ENCODE data around the gene PRR30.
"Not testable (repeated sequence)": the region's sequence is repeated elsewhere in the genome, so short reads cannot be mapped to it uniquely, and the experiment has no call there.

The PRR30 gene
- total RNA-seq = 0 to 0.06 reads per million in 2 experiments

- no peak for DNase-seq (ENCODE audit: low read depth)
Measured at GRCh38 chr2:27139310-27139709, at the start of gene PRR30. Gene PRR30 (minus strand): TSS chr2:27139410. CDS start chr2:27138329, 1,081 bp downstream.

GRCh38 chr2:27186613-27187345 is 47.6 kb upstream of the PRR30 start:
- DNase-seq (ENCODE audit: low read depth) = no peak

DNA sequence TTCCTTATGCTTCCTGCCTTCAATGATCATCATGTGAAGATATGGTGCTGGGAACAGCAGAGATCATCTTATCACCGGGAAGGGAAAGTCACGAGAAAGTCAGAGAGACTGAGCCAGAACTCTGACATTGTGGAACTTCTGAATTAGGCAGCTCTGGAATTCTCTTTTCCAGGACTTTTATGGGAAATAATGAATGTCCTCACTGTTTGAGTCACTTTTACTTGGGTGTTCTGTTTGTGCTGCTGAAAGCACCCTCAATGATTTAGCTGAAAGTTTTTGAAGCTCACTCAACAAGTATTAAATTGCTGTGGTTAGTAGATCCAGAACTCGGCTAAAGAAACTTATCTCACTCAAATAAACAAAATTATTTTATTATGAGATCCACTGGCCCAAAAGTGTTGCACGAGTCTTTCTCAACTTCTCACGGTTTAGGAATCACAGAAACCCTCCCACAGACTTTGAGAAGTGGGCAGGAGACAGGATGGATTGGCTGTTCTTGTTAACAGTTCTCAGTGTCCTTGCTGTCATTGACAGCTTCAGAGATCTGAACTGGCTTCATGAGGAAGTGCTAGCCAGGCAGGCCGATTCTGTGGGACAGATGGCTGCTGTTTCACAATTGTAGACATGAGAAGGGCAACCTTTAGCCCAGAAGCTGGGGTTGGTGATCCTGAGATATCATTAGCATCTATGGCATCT is 46.3 kb upstream of the PRR30 start:
- no peak for DNase-seq (ENCODE audit: low read depth)

GRCh38 chr2:27184115-27184514 is 44.9 kb upstream of the PRR30 start:
- no peak for DNase-seq (ENCODE audit: low read depth)

- no peak for DNase-seq (ENCODE audit: low read depth)
Measured at GRCh38 chr2:27182346-27182745, 43.1 kb upstream of the PRR30 start.

DNA sequence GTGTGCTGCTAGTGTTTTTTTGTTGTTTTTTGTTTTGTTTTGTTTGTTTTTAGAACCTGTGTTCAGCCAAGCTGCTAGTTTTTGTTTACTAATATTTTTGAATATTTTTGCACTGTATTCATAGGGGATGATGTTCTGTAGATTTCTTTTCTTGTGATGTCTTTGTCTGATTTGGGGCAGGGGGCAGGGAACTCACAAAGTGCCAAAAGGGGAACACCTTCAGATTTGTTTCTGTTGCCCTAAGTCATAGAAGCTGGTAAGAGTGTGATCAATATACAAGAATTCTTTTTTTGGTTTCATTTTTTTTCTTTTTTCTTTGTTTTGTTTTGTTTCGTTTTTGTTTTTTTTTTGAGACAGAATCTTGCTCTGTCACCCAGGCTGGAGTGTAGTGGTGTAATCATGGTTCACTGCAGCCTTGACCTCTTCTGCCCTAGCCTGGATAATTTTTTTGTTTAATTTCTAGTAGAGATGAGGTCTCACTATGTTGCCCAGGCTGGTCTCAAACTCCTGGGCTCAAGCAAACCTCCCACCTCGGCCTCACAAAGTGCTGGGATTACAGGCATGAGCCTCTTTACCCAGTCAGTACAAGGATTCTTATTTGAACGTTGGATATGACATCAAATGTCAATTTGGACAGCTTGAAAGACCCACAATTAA is 40.3 kb upstream of the PRR30 start:
- DNase-seq (ENCODE audit: low read depth) = no peak

- DNase-seq (ENCODE audit: low read depth) = no peak
Measured at GRCh38 chr2:27178469-27178868, 39.3 kb upstream of the PRR30 start.

- no peak for DNase-seq (ENCODE audit: low read depth)
Measured at GRCh38 chr2:27177441-27178351, 38.5 kb upstream of the PRR30 start.

GRCh38 chr2:27175781-27176180 is 36.6 kb upstream of the PRR30 start:
- DNase-seq (ENCODE audit: low read depth) = not testable (repeated sequence)

GRCh38 chr2:27175330-27175729 is 36.1 kb upstream of the PRR30 start:
- no peak for DNase-seq (ENCODE audit: low read depth)

DNA sequence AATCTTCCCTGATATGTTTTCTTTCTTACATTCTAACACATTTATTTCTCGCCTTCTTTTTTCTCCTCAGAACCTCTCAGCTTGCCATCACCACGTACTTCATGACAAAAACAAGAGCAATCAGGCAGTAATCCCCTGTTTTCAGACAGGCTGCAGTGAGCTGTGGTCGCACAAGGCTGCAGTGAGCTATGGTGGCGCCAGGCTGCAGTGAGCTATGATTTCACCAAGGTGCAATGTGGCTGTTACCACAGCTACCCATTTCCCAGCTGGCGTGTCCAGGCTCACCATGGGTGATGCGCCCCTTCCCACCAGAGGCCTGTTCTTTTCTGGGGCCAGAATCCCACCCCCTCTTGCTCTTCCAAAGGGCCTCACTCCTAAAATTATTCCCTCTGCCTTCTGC is 35.4 kb upstream of the PRR30 start:
- DNase-seq (ENCODE audit: low read depth) = no peak

GRCh38 chr2:27171351-27171848 is 32.2 kb upstream of the PRR30 start:
- DNase-seq (ENCODE audit: low read depth) = no peak

DNA sequence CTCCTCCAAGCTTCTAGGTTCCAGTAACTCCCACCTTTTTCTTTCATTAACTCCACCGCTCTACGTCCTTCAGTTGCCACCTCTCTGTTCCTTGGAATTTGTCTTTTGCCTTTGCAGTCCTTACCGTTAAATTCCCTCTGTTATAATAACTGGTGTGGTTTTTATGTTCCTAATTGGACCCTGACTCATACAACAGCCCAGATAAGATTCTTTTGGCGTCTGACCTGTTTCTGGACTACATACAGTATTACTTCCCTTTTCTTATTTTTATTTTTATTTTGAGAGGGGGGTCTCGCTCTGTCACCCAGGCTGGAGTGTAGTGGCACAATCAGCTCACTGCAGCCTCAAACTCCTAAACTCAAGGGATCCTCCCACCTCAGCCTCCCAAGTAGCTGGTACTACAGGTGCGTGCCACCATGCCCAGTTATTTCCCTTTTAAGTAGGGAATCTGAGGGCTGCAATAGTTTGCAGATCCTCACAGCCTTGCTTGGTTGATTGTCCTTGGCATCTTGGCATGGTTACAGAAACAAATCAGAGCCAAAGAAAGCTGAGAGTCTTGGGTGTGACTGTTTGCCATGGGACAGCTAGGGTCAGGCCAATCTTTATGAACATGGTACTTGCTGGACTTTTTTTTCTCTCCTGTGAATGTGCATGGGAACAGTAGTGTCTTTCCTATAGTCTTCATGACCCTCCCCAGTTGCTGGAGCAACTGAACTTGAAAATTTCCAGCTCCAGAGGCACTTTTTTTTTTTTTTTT is 31.5 kb upstream of the PRR30 start:
- DNase-seq (ENCODE audit: low read depth) = no peak

DNA sequence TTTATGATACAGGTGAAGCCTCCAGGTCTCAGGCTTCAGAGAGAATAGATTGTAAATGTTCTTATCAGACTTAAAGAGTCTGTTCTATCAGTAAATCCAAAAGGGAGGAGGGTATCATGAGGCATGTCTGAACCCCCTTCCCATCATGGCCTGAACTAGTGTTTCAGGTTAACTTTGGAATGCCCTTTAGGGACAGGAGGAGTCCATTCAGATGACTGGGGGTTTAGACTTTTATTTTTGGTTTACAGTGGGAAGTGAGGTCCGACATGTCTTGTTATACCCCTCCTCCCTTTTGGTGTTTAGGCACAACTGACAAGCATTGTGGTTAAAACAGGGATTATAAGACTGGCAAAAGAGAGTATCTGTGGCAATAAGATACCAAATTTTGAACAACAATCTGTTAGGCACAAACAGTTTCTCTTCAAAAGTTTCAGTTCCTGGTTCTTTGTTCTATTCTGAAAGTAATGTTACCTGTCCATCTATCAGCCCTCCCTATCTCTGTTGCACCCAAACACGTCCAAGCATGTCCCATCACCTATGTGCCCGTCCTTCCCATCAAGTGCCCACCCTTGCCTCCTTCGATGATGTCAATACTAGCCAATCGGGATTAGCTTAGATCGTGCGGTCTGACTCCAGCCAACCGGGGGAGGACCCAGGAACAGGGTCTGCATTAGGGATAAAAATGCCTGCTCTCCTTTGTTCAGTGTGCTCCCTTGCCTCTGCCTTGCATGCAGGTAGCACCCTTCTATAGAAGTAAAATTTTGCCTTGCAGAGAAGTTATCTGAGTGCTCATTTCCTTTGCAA is 26.0 kb upstream of the PRR30 start:
- no peak for DNase-seq (ENCODE audit: low read depth)

- DNase-seq (ENCODE audit: low read depth) = no peak
Measured at GRCh38 chr2:27162151-27163121, 23.2 kb upstream of the PRR30 start.

DNA sequence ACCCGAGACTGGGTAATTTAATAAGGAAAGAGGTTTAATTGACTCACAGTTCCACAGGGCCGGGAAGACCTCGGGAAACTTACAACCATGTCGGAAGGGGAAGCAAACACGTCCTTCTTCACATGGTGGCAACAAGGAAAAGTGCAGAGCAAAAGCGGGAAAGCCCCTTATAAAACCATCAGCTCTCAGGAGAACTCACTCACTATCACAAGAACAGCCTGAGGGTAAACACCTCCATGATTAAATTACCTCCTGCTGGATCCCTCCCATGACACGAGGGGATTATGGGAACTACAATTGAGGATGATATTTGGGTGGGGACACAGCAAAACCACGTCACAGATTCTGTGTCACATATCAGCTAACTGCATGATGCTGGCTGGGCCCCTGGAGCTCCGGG is 21.0 kb upstream of the PRR30 start:
- DNase-seq (ENCODE audit: low read depth) = no peak

- no peak for DNase-seq (ENCODE audit: low read depth)
Measured at GRCh38 chr2:27159271-27159670, 20.1 kb upstream of the PRR30 start.

- DNase-seq (ENCODE audit: low read depth) = no peak
Measured at GRCh38 chr2:27158468-27158867, 19.3 kb upstream of the PRR30 start.

DNA sequence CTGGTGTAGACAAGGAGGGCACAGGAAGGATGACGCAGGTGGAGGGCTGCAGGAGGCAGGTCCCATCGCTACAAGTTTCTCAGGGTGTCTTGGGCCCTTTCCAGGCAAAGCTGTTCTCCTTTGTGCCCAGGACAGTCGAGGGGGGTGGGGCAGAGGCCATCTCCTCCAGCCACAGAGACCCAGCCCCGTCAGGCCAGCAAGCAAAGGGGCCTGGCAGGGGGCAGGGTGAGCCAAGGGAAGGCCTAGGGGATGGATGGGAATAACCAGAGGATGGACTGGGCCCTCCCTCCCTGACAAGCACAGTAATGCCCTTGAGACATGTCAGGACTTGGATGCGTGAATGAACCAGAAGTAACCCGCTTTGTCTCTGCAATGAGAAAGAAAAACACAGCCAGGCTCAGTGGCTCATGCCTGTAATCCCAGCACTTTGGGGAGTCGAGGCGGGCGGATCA is 15.9 kb upstream of the PRR30 start:
- no peak for DNase-seq (ENCODE audit: low read depth)

All from T follicular helper cell (primary cell).